Activated naive CD4-positive, alpha-beta T cell treated with anti-CD3 and anti-CD28 coated beads, Interleukin-2, amount 10 ng/mL, durations not matched to agents 7 days and 5 days (primary cell): ENCODE results near the gene RAB34.

ENCODE experiments used
- CTCF ChIA-PET: fragments of 350-600 bp; sonication (Branson Sonifier 250); formaldehyde crosslinking; loops from one replicate; lab custom pipeline; 2021; ENCODE audit warnings: antibody characterized with exemption; lab: Charles Lee
- DNase-seq: peaks from one replicate; pipeline ENCODE4 v3.0.0-alpha.2; 2020
- H3K27ac Mint-ChIP-seq: one replicate; pipeline ENCODE4 v1.8.0; 2021; ENCODE audit warnings: mild to moderate bottlenecking, moderate library complexity, mixed read lengths
- H3K27me3 Mint-ChIP-seq: one replicate; pipeline ENCODE4 v1.8.0; 2021; ENCODE audit warnings: mild to moderate bottlenecking, mixed read lengths
- H3K36me3 Mint-ChIP-seq: one replicate; pipeline ENCODE4 v1.8.0; 2021; ENCODE audit warnings: mixed read lengths
- H3K4me1 Mint-ChIP-seq: one replicate; pipeline ENCODE4 v1.8.0; 2021; ENCODE audit warnings: mixed read lengths
- H3K4me3 Mint-ChIP-seq: one replicate; pipeline ENCODE4 v1.8.0; 2021; ENCODE audit warnings: mild to moderate bottlenecking, moderate library complexity, mixed read lengths
- H3K9me3 Mint-ChIP-seq: one replicate; pipeline ENCODE4 v1.8.0; 2021; ENCODE audit warnings: mixed read lengths

The RAB34 gene

GRCh38 chr17:28706471-28707338 is 11.0 kb downstream of the RAB34 start:
- Mint-ChIP-seq H3K9me3 (no peaks in the 10 kb centered on the region), H3K27me3 (no peaks in the 10 kb centered on the region), H3K36me3 (peaks cover 17% of the 10 kb centered on the region), H3K27ac (no peak overlapping the region), H3K4me1 (peaks cover 7% of the 10 kb centered on the region), H3K4me3 (no peak overlapping the region)
- DNase-seq: no peak
- CTCF ChIA-PET: no interaction called here

- CTCF ChIA-PET: no interaction called here
- DNase-seq: no peak
- H3K27ac Mint-ChIP-seq: no peak overlapping the region
- H3K4me1 Mint-ChIP-seq: peaks cover 4% of the 10 kb centered on the region
- no peak overlapping the region for H3K4me3 Mint-ChIP-seq
- H3K9me3 Mint-ChIP-seq: no peaks in the 10 kb centered on the region
- H3K36me3 Mint-ChIP-seq: peaks cover 24% of the 10 kb centered on the region
- no peaks in the 10 kb centered on the region for H3K27me3 Mint-ChIP-seq
Observed at GRCh38 chr17:28705728-28706334, 11.8 kb downstream of the RAB34 start.

- H3K4me3 Mint-ChIP-seq: no peak overlapping the region
- H3K9me3 Mint-ChIP-seq: no peaks in the 10 kb centered on the region
- no peaks in the 10 kb centered on the region for H3K27me3 Mint-ChIP-seq
- no peak for DNase-seq
- no peak overlapping the region for H3K27ac Mint-ChIP-seq
- CTCF ChIA-PET: no interaction called here
- H3K36me3 Mint-ChIP-seq: peaks cover 26% of the 10 kb centered on the region
- H3K4me1 Mint-ChIP-seq: no peaks in the 10 kb centered on the region
Observed at GRCh38 chr17:28705074-28705659, 12.5 kb downstream of the RAB34 start.

GRCh38 chr17:28704219-28704858 is 13.3 kb downstream of the RAB34 start:
- H3K9me3 Mint-ChIP-seq: no peaks in the 10 kb centered on the region
- DNase-seq: no peak
- H3K27ac Mint-ChIP-seq: peak overlapping the region; percentile 19
- H3K36me3 Mint-ChIP-seq: peaks cover 34% of the 10 kb centered on the region
- CTCF ChIA-PET: no interaction called here
- H3K4me1 Mint-ChIP-seq: no peaks in the 10 kb centered on the region
- H3K4me3 Mint-ChIP-seq: no peak overlapping the region
- H3K27me3 Mint-ChIP-seq: no peaks in the 10 kb centered on the region

- Mint-ChIP-seq H3K36me3 (peaks cover 38% of the 10 kb centered on the region), H3K9me3 (no peaks in the 10 kb centered on the region), H3K4me1 (no peaks in the 10 kb centered on the region), H3K4me3 (no peak overlapping the region), H3K27ac (no peak overlapping the region), H3K27me3 (no peaks in the 10 kb centered on the region)
- CTCF ChIA-PET: no interaction called here
- no peak for DNase-seq
Observed at GRCh38 chr17:28703552-28704218, 14.0 kb downstream of the RAB34 start.

- no peaks in the 10 kb centered on the region for H3K9me3 Mint-ChIP-seq
- no peaks in the 10 kb centered on the region for H3K27me3 Mint-ChIP-seq
- no peak for DNase-seq
- H3K27ac Mint-ChIP-seq: peak overlapping the region; percentile 67
- no peaks in the 10 kb centered on the region for H3K4me1 Mint-ChIP-seq
- H3K36me3 Mint-ChIP-seq: peaks cover 46% of the 10 kb centered on the region
- H3K4me3 Mint-ChIP-seq: no peak overlapping the region
- CTCF ChIA-PET: interaction anchor here (1.0 to 1.1 kb wide), 2 partner anchors 90 to 415 kb away, joined by 3 read pairs; no protein-coding TSS in a partner anchor
Observed at GRCh38 chr17:28702752-28703150, 14.9 kb downstream of the RAB34 start.

- CTCF ChIA-PET: interaction anchor here (1.0 to 1.1 kb wide), 2 partner anchors 89 to 415 kb away, joined by 3 read pairs; no protein-coding TSS in a partner anchor
- Mint-ChIP-seq H3K9me3 (no peaks in the 10 kb centered on the region), H3K36me3 (peaks cover 50% of the 10 kb centered on the region), H3K4me3 (no peak overlapping the region), H3K27ac (peak overlapping the region; percentile 67), H3K27me3 (no peaks in the 10 kb centered on the region), H3K4me1 (no peaks in the 10 kb centered on the region)
- no peak for DNase-seq
Observed at GRCh38 chr17:28702026-28702751, 15.5 kb downstream of the RAB34 start.

- DNase-seq: no peak
- Mint-ChIP-seq H3K4me3 (no peak overlapping the region), H3K27ac (no peak overlapping the region), H3K9me3 (no peaks in the 10 kb centered on the region), H3K4me1 (no peaks in the 10 kb centered on the region), H3K27me3 (no peaks in the 10 kb centered on the region), H3K36me3 (peaks cover 55% of the 10 kb centered on the region)
- CTCF ChIA-PET: interaction anchor here (1.1 kb wide), 1 partner anchor 26 kb away, joined by 5 read pairs; no protein-coding TSS in a partner anchor
Observed at GRCh38 chr17:28700830-28701492, 16.7 kb downstream of the RAB34 start.

- Mint-ChIP-seq H3K9me3 (no peaks in the 10 kb centered on the region), H3K4me1 (no peaks in the 10 kb centered on the region), H3K36me3 (peaks cover 57% of the 10 kb centered on the region), H3K27me3 (no peaks in the 10 kb centered on the region), H3K27ac (no peak overlapping the region), H3K4me3 (no peak overlapping the region)
- CTCF ChIA-PET: interaction anchor here (0.9 to 1.3 kb wide), 3 partner anchors 20 to 63 kb away, joined by 3 to 5 read pairs (median 3); partner anchors contain the start of gene RPL23A
- DNase-seq: no peak
Observed at GRCh38 chr17:28700278-28700677, 17.4 kb downstream of the RAB34 start.

- Mint-ChIP-seq H3K27me3 (no peaks in the 10 kb centered on the region), H3K4me3 (no peak overlapping the region), H3K36me3 (peaks cover 74% of the 10 kb centered on the region), H3K27ac (no peak overlapping the region), H3K4me1 (no peaks in the 10 kb centered on the region), H3K9me3 (no peaks in the 10 kb centered on the region)
- no peak for DNase-seq
- CTCF ChIA-PET: no interaction called here
Observed at GRCh38 chr17:28698253-28698941, 19.3 kb downstream of the RAB34 start.

GRCh38 chr17:28693869-28694268 is 23.8 kb downstream of the RAB34 start:
- no peak overlapping the region for H3K4me3 Mint-ChIP-seq
- no peak overlapping the region for H3K27ac Mint-ChIP-seq
- no peak for DNase-seq
- peaks cover 69% of the 10 kb centered on the region for H3K36me3 Mint-ChIP-seq
- no peaks in the 10 kb centered on the region for H3K4me1 Mint-ChIP-seq
- H3K9me3 Mint-ChIP-seq: no peaks in the 10 kb centered on the region
- H3K27me3 Mint-ChIP-seq: no peaks in the 10 kb centered on the region
- CTCF ChIA-PET: no interaction called here

- DNase-seq: no peak
- H3K27me3 Mint-ChIP-seq: no peaks in the 10 kb centered on the region
- no peaks in the 10 kb centered on the region for H3K4me1 Mint-ChIP-seq
- no peaks in the 10 kb centered on the region for H3K9me3 Mint-ChIP-seq
- CTCF ChIA-PET: interaction anchor here (0.5 to 2.1 kb wide), 5 partner anchors 14 to 179 kb away, joined by 3 to 6 read pairs (median 3); partner anchors contain the start of gene RSKR
- H3K36me3 Mint-ChIP-seq: peaks cover 72% of the 10 kb centered on the region
- no peak overlapping the region for H3K4me3 Mint-ChIP-seq
- H3K27ac Mint-ChIP-seq: peak overlapping the region; percentile 45
Observed at GRCh38 chr17:28689011-28689410, 28.7 kb downstream of the RAB34 start.
